GM18861 (cell line): ENCODE measurements around the gene MUC2.

Source experiments
- ATAC-seq: cut with Tn5 transposase; IDR thresholded peaks from one replicate; pipeline ENCODE4 v1.9.1; 2021; ENCODE audit not compliant: unreplicated experiment

Gene MUC2

DNA sequence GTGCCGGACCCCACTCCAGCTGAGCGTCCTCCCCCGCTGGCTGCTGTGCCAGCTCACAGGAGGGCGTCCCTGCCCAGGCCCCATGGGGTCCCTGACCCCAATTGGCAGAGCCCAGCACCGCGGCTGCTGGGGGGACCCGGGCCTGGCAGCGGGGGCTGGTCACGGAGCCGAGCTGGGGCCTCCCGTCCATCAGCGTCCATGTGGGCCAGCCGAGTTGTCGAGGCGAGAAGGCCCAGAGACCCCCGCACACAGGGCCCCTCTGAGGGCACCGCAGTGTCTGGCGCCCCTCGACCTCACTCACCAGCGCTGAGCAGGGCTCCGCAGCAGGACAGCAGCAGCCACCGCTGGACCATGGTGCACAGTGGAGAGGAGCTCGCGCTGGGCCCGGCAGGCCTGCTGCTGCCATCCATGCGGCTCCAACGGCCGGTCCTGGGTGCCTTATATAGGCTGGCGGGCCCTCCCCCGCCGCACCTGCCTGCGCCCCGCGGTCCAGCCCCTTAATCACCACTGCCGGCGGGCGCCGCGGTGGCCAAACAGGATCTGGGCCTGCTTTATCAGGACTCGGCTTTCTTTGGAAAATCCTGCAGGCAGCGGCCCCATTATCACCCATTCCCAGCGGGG lies 38.3 kb upstream of the MUC2 start, which contains the start of gene MUC6:
Gene MUC6 (minus strand): TSS at position 416 of the 621 bp plus-strand sequence. CDS start 63 bp downstream, at position 353.
- ATAC-seq: no peak

DNA sequence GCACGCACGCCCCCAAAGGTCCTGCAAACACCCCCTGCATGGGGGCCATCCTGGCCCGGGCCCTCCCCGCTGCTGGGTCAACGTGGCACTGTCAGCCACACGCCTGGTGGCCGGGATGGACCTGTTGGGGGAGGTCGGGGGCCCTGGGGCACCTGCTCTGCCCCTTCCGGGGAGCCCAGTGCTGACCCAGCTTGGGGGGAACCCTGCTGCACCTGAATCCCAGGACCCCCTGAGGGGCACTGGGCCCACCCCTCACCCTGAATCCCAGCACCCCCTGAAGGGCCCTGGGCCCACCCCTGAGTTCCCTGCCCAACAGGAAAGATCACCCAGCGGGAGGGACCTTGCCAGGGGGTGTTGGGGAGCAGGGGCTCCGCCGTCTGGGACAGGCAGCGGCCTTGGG lies 37.7 kb upstream of the MUC2 start:
- ATAC-seq: no peak

DNA sequence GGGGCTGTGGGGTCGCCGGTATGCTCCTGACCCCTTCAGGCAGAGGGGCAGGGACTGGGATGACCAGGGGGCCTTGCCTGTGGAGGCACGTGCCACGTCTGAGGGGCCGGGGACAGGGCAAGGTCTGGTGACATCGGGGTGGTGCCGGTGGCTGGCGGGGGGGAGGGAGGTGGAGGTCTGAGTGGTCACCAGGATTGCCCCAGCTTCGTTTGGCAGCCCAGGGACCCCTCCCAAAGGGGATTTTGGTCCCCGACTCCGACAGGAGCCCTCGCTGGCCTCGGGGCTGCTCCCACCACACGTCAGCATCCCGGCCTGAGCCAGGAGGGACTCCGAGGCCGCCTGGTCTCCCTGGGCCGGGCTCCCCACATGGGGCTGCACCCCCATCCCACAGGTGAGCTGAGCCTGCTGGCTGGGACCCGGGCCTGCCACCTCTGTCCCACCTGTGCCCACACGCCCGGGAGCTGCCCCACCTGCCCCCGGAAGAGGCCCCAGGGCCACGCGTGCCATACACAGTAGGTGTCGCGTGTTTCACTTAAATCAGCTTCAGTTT lies 37.1 kb upstream of the MUC2 start:
- ATAC-seq: no peak

DNA sequence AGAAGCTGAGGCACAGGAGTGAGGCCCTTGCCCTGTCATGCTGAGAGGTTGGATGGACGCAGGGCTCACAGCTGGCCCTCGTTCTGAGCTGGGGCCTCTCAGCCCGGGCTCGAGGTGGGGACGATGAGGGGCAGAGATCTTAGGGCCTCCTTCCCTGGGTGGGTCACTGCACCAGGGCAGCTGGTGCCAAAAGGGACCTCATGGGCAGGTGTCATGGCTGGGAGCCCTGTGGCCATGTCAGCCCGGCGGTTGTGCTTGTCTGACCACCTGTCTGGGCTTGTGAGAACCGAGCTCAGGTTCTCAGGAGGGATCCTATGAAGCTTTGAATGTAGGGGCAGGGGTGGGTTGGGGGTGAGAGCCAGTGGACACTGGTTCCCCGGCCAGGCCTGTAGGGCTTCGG lies 36.3 kb upstream of the MUC2 start:
- no peak for ATAC-seq

DNA sequence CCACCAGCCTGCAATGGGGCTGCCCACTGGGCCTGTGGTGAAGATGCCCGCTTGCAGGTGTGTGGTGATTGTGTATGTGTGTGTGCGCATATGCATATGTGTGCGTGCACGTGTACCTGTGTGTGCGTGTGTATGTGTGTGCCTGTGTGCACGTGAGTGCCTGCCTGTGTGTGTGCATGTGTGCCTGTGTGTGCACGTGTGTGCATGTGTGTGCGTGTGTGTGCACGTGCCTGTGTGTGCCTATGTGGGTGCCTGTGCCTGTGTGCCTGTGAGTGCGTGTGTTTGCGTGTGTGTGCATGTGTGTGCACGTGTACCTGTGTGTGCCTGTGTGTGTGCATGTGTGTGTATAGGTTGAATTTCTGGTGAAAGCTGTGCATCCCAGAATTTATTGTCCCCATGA lies 35.8 kb upstream of the MUC2 start:
- ATAC-seq: no peak

- ATAC-seq: no peak
Measured at GRCh38 chr11:1039481-1040427, 34.9 kb upstream of the MUC2 start.

- no peak for ATAC-seq
Measured at GRCh38 chr11:1040428-1041148, 34.1 kb upstream of the MUC2 start.

- no peak for ATAC-seq
Measured at GRCh38 chr11:1041149-1041467, 33.6 kb upstream of the MUC2 start.

DNA sequence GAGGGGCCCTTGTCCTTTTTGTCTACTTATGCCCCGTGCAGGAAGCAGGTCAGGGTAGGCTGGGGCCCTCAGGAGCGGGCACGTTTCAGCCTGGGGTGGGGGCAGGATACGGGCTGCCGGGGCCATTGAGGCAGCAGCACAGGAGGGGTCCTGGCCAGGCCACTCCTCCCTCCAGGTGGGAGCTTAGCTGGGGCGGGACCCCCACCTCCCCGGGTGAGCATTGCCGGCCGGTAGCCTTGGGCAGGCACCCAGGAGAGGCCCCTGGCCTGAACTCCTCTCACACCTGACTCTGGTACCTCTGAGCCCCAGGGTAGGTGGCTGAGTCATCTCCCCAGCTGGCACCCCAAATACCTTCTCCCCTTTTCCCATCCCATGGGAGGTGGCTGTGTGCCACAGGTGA lies 33.2 kb upstream of the MUC2 start:
- ATAC-seq: no peak

- no peak for ATAC-seq
Measured at GRCh38 chr11:1041936-1042608, 32.6 kb upstream of the MUC2 start.

- ATAC-seq: no peak
Measured at GRCh38 chr11:1042626-1043562, 31.8 kb upstream of the MUC2 start.

DNA sequence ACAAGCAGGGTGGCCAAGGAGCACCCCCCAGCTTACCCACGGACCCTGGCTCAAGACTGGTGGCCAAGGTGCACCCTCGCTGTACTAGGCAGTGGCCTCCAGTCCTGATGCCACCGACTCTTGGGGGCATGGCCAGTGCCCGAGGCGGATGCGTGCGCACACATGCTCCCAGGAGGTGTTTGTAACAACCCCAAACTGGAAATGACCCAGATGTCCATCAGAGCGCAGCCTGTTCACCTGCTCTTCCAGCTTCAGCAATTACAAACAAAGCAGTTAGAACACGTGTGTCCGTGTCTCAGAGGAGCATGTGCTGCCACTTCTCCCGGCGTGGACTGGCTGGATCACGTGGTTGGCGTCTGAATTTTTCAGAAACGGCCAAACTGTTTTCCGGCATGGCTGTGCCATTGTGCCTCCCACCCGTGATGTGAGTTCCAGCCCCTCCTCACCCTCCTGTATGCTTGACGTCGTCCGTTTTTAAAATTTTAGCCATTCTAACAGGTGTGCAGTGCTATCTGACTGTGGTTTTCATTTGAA lies 31.0 kb upstream of the MUC2 start:
- no peak for ATAC-seq

DNA sequence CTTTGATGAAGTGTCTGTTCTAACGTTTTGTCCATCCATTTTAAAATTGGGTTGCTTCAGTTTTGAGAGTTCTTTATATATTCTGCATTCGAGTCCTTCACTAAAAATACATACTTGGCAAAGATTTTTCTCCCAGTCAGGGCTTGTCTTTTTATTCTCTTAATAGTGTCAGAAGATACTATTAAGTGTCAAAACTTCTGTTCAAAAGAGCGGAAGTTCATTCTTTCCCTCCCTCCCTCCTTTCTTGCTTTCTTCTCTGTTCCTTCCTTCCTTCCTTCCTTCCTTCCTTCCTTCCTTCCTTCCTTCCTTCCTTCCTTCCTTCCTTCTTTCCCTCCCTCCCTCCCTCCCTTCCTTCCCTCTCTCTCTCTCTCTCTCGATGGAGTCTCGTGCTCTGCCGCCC lies 30.5 kb upstream of the MUC2 start:
- no peak for ATAC-seq

GRCh38 chr11:1047595-1048156 lies 27.0 kb upstream of the MUC2 start:
- no peak for ATAC-seq

GRCh38 chr11:1048375-1049070 lies 26.2 kb upstream of the MUC2 start:
- ATAC-seq: no peak

DNA sequence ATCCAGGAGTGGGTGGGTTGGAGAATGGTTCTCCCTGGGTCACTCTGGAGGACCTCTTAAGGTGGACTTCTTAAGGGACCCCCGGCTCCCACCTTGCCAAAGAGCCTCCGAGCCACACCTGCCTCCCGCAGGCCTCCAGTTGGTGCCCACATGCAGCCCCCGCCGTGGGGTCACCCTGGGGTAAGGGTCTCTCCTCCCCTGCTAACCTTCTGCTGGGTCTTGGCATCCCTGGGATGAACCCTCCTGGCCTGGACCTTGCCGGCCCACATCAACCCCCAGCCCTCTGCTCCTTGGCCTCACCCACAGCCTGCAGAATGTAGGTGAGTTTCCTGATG lies 25.6 kb upstream of the MUC2 start:
- no peak for ATAC-seq

DNA sequence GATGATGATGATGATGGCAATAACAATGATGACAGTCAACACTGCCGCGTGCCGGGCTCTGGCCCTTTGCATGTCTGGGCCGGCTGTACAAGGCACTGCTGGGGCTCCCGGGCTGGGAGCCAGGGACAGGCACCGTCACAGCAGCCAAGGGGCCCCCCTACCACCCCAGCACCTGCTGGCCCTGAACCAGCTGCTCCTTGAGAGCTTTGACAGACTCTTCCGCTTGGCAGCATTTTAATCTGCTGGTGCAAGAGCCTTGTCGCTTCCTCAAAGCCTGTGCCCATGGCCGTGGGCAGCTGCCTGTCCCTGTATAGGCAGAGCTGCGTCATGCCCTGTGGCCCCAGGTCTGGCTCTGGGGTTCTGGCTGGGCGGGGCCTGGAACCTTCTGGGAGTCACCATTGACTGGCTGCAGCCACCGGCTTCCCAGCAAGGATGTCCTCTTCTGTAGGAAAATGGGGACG lies 25.2 kb upstream of the MUC2 start:
- ATAC-seq: no peak

DNA sequence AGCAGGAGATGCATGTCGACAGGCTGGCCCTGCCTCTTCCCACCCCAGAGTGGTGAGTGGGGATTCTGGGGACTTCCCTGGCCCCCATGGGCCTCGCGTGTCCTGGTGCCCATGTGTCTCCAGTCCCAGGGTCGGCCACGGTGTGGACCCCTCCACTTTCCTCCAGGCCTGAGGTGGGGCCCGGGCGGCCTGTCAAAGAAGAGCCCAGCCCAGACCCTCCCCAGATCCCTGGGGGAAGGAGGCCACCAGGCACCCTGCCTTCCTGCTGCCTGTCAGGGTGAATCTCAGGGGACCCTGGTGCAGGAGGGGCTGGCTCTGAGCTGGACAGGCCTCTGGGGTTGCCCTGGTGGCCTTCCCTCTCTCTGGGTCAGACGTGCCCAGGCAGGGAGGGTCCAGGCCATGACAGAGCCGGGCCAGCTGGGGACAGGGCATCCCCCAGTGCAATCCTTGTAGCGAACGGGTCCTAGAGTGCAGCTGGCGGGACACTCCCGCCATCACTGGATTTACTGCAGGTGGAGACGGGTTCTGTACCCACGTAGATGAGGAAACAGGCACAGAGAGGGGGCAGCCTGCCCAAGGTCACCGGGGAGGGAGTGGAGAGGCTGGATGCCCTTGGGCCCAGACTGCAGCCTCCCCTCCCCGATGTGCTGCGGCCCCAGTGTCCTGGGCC lies 24.6 kb upstream of the MUC2 start:
- no peak for ATAC-seq
